GM19099 (cell line): ENCODE measurements around the gene PGM2.
A peak's percentile ranks its signal among the peaks of the same experiment; 100 is the strongest.

ENCODE experiments used
- POLR2A ChIP-seq: IDR thresholded peaks from 3 replicates; pipeline ENCODE4 v1.6.1; 2011; ENCODE audit warnings: low read depth; ENCODE audit not compliant: insufficient read length; ENCODE audit errors: extremely low read depth

Gene PGM2

DNA sequence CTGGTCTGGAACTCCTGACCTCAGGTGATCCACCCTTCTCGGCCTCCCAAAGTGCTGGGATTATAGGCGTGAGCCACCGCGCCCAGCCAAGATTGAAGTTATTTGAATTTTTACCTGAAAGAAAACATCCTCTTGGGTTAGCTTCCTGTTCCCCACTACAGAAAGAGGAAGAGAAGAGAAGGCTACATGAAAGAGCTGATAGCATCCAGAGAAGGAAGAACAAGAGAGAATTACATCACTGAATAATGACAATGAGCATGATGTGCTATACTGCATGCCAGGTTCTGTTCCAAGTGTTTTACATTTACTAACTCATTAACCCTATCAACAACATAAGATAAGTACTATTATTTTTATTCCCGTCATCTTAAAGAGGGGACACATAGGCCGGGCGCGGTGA is 52.9 kb downstream of the PGM2 start:
- no peak for TF ChIP-seq POLR2A

DNA sequence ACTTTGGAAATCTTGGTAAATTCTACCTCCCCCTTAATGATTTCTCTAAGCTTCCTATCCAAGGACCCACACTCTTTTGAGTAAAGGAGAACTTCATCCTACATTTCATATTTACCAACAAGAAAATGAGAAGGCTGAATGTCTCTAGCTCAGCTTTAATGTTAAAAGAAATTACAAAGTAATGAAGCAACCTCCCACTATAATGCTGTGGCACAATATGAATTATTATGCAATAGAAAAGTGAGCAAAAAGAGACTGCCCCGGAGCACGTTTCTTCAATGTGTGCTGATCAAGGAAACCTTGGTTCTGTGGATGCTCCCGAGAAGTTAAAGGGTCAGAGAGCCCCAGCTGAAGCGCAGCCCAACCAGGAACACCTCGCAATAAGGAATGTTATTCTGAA is 55.3 kb downstream of the PGM2 start:
- no peak for TF ChIP-seq POLR2A

DNA sequence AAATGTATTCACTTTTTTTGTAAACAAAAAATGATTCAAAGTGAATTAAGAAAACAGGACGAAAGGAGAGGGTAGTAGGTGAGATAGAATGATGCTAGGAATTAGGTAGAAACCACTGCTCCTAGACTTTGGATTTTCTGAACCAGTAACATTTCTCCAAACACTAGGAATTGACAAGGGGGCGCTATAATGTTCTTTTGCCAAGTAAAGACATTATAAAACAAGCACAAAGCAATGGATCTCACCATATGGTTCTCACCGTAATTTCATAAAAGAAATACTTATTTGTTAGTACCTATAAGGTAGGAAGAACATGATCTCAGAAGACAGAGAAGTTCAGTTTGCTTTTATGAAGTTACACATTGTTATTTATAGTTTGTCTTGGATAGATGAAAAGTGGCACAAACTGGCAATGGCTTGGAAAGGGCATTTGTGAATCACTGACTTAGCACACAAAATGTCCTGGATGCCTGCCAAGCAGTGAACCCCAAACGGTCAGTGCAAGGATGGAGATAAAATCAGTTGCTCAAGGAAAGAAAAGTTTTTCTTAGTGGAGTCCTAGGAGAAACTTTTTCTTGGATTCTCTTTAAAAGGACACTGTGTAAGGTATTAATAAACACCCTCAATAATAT is 56.3 kb downstream of the PGM2 start:
- no peak for TF ChIP-seq POLR2A

DNA sequence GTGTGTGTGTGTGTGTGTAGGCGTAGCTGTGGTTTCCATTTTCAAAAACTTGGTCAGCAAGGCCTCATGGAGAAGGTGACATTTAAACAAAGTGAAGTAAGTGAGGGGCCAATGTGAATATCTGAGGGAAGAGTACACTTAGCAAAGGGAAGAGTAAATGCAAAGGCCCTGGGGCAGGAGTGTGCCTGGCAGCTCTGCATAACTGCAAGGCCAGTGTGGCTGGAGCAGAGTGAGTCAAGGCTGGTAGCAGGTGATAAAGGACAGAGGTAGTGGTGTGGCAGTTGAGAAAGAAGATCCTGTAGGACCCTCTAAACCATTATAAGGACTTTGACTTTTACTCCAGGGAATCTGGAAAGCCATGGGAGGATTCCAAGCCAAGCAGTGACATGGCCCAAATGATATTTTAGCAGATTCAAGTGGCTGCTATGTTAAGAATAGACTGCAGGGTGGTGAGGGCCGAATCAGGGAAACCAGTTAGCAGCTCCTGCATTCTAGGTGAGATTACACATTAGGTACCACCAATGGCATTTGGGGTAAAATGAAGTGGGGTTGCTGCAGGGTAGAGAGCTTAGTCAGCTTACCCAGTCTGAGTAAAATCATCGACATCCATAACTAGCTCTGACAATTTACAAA is 58.5 kb downstream of the PGM2 start:
- TF ChIP-seq POLR2A: no peak

DNA sequence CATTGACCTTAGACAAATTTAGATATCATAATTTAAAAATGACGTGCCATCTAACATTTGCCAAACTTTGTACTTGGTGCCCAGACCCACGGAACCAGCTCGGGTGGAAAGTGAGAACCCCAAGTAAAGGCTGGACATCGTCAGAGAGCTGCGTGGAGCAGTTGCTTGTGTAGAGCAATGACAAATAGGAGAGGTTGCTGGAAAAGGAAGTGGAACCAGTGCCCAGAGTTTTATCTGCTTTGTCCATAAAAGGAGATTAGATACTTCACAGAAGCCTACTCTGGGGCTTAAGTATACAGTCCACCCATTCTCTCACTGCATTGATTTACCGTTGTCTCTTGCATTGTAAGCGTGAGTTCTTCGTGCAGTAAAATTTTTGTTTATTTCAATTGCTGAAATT is 59.0 kb downstream of the PGM2 start:
- no peak for TF ChIP-seq POLR2A

DNA sequence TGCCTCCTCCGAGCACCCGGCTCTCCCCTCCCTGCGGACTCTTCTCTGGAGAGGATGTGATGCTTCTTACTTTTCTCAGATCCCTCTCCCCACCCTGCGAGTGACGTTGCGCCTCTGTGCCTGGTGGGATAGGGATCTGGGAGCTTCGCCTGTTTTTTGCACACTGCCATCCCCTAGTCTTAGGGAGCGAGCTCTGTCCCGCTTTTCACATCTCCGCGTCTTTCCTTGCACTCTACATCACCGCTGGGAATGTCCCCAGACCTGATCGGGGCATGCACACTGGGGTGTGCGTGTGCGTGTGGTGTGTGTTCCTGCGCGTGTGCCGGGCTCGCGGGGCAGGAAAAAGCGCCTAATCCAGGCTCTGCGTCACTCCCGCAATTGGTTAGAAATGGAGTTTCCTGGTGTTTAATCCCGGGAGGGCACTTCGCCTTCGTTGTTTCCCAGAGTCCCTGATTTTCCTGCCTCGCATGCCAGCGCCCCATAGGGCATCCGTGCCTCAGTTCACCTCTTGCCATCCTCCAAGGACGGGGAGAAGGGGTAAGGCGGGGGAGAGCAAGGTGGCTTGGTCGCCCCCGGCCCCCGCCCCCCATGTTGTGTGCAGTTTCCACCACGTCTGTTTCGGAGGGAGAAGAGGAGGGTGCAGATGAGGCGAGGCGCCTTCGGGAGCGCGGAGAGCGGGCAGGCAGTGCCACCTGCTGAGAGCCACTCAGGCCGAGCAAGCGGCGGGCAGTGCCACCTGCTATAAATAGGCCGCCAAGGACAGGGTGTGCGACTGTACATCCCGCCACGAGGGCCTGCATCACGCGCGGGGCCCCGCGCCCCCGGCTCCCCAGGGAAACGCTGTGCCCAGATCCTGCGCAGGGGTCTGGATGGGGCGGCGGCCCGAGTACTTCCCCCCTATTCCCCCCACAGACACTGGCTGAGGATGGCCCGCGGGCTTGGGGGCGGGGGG is 63.6 kb downstream of the PGM2 start:
- TF ChIP-seq POLR2A: no peak

- TF ChIP-seq POLR2A: peak; percentile 36
Measured at GRCh38 chr4:37890801-37891259, 64.3 kb downstream of the PGM2 start, which contains the start of gene TBC1D1. Gene TBC1D1, plus strand, starts transcription at chr4:37891084. Its CDS starts 11,012 bp downstream, at chr4:37902096.

- peak; percentile 36 for TF ChIP-seq POLR2A
Measured at GRCh38 chr4:37891260-37892159, 65.0 kb downstream of the PGM2 start.

DNA sequence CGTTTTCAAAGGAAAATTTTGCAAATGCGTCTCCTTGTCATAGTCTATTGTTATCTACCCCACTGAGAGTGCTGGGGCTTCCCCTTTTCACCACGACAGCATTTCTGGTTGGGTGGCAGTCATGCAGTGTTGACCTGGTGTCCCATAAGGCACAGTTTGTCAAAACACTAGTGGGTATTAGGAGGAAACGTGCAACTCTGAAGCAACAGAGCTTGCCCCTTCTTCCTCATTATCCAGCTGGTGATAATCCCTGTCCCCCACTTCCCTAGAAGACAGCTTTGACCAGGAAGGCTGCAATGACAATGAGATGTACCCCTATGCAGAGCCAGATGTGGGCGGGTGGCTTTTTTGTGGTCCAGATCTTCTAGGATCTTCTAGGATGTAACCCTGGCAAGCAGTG is 66.2 kb downstream of the PGM2 start:
- no peak for TF ChIP-seq POLR2A

DNA sequence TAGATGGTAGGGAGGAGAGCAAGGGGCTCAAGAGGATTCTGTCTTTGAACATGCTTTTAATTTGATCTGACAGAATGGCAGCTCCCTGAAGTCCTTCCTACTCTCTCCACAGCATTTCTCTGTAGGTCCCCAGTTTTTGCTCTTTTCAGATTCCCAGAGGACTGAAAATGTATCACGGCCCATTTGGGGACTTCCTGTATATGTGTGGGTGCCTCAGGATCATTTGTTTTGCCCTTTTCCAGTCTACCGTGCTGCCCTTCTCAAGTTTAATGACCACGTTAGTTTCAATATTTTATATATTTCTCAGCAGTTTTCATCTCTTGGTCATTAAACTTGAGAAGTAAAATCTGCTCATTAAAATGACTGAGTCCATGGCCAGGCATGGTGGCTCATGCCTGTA is 66.7 kb downstream of the PGM2 start:
- no peak for TF ChIP-seq POLR2A

- TF ChIP-seq POLR2A: no peak
Measured at GRCh38 chr4:37895271-37895670, 68.8 kb downstream of the PGM2 start.

- no peak for TF ChIP-seq POLR2A
Measured at GRCh38 chr4:37896206-37896860, 69.8 kb downstream of the PGM2 start.

DNA sequence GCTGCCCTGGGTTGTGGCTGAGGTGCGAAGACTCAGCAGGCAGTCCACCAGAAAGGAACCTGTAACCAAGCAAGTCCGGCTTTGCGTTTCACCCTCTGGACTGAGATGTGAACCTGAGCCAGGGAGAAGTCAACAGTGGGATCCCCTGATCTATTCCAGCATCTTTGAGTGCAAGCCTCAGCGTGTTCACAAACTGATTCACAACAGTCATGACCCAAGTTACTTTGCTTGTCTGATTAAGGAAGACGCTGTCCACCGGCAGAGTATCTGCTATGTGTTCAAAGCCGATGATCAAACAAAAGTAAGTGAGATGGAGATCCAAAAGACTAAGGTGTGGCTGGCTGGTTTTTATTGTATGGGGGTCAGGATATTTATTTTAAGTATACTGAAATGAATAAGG is 75.7 kb downstream of the PGM2 start:
- TF ChIP-seq POLR2A: no peak

- TF ChIP-seq POLR2A: no peak
Measured at GRCh38 chr4:37902738-37903693, 76.5 kb downstream of the PGM2 start.

DNA sequence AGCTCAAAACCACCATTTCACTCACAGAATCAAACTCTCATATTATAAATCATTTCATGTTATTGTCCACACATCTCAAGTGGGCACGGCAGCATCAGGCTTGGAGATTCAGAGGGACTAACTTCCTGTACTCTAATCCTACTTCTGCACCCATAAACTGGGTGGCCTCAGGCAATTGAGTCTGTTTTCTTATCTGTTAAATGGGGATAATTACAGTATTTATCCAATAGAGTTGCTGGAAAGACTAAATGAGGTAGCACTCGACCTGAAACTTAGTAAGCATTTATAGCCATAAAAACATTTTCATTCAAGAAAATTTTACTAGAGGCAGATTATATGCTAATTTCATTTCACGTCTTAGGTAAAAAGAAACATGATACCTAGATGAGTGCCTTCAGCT is 77.4 kb downstream of the PGM2 start:
- TF ChIP-seq POLR2A: no peak
